Activated CD8-positive, alpha-beta memory T cell treated with anti-CD3 and anti-CD28 coated beads, Interleukin-2, amount 50 U/mL, for 24 hours (primary cell): ENCODE results near the gene ACTR1B.
"Not testable (repeated sequence)": the region's sequence is repeated elsewhere in the genome, so short reads cannot be mapped to it uniquely, and the experiment has no call there.

Source experiments
- DNase-seq: peaks from one replicate; pipeline ENCODE4 v3.0.0-alpha.2; 2020; ENCODE audit errors: extremely low read depth

The ACTR1B gene

DNA sequence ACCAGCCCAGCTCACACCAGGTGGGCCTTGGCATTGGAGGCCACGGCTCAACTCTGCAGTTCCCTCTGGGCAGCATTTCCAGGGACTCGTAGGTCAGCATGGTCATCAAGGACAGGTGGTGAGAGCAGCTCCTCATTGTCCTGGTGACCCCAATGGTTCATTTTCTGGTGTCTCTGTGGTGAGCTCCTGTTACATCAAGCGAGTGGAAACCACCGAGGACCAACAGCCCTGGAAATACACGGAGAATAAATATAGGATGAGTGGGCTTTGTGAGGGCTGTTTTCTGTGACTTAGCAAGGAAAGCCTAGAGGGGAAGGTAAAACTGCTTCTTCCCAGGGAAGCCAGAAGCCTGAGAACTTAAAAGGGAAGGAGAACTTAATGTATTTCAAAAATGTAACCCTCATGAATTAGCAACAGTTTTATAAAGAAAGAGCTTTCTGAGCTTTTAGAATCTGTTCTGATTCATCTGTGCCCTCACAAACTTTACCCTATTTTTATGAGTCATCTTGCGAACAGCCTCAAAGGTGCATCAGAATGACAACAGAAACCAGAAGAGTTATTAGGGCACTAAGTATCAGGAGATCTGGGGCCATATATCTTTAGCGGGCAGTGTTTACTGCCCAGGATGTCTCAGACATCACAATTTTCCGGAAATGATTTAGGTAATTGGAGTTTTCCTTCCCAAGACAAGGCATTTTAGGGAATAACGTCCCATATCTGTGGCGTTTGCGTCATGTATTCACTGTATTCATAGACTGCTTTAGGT is 24.4 kb upstream of the ACTR1B start:
- DNase-seq: no peak

DNA sequence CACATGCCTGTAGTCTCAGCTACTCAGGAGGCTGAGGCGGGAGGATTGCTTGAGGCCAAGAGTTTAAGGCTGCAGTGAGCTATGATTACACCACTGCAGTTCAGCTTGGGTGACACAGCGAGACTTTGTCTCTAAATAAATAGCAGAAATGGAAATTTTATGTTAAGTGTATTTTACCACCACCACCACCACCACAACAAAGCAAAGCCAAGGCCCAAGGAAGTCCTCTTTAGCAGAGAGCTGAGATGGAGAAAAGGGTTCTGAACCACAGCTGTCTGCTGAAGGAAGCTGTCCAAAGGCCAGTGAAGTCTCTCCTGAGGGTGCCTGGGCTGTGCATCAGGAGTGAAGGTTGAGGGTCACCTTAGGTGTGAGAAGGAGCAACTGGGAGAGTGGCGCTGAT is 23.4 kb upstream of the ACTR1B start:
- not testable (repeated sequence) for DNase-seq

DNA sequence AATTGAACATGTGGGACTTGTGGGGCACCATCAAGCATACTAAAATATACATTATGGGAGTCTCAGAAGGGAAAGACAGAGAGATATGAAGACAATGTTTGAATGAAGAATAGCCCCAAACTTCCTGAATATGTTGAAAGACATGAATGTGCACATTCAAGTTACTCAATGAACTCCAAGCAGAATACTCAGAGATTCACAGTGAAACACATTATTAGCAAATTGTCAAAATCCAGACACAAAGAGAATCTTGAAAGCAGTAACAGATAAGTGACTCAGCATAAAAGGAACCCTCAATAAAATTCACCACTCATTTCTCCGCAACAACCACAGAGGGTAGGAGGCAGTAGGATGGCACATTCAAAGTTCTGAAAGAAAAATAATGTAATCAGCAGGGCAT is 14.5 kb upstream of the ACTR1B start:
- no peak for DNase-seq

DNA sequence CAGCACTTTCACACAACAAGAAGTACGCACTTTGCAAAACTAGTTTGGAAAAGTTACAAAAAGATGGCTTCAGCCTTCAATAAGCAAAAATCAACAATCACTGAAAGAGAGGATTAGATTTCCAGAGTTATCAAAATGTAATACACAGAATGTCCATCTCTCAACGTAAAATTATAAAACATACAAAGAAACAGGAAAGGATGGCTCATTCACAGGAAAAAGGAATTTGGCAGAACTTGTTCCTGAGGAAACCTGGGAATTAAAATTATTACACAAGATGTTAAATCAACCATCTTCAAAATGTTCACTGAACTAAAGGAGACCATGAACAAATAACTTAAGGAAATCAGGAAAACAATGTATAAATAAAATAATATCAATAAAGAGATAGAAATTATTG is 13.6 kb upstream of the ACTR1B start:
- no peak for DNase-seq

DNA sequence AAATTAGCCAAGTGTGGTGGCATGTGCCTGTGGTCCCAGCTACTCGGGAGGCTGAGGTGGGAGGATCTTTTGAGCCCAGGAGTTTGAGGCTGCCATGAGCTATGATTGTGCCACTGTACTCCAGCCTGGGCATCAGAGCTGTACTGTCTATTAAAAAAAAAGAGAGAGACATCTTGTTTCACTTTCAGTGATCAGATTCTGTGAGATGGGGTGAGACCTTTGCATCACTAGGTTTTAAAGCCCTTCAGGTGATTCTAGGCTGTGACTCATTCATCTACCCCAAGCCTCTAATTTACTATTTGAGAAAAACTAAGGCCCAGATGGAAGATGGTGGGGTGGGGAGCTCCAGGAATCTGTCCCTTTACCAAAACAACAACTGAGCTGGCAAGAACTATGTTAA is 12.8 kb upstream of the ACTR1B start:
- DNase-seq: no peak

DNA sequence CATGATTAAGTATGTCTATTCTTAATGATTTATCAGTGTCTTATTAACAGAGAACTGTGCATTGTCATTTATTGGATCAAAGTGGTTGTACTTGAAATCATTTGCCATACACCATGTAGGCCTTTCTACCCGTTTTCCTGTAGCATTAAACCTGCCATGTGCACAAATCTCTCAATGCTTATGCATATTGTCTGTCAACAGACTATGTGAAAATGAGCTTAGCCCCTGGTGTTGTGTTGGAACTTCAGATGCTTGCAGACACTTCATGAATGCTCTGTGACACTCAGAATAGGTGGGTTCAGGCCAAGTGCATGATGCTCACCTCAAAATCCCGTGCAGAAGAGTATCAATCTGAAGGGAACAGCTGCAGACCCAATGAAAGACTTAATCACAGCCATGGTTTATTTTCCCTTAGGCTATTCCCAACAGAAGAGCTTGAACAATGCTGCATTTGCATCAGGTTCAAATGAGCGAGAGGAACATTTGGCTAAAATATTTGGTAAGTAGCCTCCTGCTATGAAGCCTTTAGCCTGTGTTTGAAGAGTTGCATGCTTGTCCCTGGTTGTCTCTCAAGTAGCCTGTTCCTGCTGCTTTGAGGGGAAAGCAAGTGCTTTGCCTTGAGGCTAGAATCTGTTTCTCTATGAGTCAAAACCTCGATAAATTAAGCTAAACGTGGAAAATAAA is 11.7 kb upstream of the ACTR1B start:
- no peak for DNase-seq

DNA sequence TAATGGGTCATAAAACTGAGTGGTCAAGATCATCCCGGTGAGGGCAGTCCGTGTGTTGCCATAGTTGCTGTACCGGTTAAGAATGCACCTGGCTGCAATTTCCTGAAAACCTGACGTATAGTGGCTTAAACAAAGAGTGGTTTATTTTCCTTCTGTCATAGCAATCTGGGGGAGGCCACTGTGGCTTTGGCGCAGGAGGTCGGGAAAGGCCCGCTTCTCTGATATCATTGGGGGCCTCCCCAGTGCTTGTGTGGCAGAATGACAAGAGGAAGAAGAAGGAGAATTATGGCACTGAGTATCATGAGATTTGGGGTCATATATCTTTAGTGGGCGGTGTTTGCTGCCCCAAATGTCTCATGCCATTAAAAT is 10.1 kb upstream of the ACTR1B start:
- no peak for DNase-seq

DNA sequence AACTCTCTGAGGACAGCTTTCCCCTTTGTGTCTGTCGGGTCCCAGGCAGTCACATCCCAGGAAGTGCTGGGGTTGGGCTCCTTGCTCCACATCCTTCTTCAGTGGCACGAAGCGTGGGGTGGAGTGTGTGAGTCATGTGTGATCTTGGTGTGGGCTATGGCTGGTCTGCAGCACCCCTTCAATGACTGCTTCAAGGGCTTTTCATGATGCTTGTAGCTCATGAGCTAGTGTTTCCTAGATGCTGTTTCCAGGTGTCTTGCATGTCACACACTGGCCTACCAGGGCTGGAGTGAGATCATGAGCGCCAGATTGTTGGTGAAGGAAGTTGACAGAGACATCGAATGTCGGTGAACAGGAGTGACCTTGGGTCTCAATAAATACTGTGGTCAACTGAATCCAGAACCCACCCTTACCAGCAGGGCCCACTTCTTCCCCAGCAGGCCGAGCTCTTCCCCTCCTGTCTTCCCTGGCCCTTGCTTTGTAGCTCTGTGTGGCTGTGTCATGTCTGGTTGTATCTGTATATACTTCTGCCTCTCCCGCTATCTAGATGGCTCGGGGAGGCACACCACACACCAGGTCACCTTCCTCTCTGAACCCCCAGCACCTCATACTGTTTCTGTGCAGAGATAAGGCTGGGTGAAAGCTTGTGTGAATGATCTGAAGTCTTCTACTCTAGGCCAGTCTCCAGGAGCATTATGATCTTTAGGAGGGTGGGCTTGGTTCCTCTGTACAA is 9.5 kb upstream of the ACTR1B start:
- no peak for DNase-seq

DNA sequence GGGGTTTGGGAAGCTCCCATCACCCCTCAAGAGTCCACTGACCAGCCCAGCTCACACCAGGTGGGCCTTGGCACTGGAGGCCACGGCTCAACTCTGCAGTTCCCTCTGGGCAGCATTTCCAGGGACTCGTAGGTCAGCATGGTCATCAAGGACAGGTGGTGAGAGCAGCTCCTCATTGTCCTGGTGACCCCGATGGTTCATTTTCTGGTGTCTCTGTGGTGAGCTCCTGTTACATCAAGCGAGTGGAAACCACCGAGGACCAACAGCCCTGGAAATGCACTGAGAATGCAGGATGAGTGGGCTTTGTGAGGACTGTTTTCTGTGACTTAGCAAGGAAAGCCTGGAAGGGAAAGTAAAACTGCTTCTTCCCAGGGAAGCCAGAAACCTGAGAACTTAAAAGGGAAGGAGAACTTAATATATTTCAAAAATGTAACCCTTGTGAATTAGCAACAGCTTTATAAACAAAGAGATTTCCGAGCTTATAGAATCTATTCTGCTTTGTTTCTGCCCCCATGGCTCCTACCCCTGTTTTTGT is 8.8 kb upstream of the ACTR1B start:
- not testable (repeated sequence) for DNase-seq

DNA sequence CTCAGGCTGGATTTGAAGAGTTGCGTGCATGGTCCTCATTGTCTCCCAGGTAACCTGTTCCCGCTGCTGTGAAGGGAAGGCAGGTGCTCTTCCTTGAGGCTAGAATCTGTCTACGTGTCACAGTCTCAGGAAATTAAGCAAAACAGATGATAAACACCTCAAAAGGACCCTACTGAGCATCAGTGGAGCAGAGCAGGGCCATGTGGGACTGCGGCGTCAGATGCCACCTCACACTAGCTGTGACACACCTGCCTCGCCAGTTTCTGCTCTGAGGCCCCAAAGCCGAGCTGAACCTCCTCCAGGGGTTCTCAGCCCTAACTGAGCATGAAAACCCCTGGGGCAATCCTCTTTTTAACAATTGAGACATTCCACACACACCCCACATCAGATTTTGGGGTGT is 7.7 kb upstream of the ACTR1B start:
- no peak for DNase-seq

DNA sequence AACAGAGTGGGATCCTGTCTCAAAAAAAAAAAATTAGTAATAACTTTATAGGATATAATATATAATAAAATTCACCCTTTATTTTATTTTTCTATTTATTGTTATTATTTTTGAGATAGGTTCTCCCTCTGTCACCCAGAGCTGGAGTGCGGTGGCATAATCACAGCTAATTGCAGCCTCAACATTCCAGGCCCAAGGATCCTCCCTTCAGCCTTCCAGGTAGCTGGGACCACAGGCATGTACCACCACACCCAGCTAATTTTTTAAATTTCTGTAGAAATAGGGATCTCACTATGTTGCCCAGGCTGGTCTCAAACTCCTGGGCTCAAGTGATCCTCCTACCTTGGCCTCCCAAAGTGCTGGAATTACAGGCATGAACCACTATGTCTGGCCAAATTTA is 6.6 kb upstream of the ACTR1B start:
- DNase-seq: no peak

DNA sequence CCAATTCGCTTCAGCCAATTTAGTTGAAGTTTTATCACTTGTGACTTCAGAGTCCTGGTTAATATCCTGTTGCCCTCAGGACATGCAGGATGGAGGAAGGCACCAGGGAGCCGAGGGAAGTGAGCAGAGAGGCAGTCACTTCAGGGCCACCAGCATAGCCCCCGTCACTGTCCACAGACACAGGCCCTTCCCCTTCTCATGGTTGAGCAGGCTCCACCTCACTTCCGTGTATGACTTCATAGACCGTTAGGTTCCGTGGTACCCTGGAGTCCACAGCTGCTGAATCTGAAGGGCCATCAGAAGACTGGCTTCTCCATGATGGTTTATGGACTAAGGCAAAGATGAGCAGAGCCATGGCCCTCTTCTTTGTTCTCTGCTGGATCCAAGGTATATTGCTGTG is 5.6 kb upstream of the ACTR1B start, which contains the start of gene C2orf92:
Gene C2orf92 (plus strand): TSS at position 266 of the 400 bp plus-strand sequence. CDS start 76 bp downstream, at position 342.
- no peak for DNase-seq

DNA sequence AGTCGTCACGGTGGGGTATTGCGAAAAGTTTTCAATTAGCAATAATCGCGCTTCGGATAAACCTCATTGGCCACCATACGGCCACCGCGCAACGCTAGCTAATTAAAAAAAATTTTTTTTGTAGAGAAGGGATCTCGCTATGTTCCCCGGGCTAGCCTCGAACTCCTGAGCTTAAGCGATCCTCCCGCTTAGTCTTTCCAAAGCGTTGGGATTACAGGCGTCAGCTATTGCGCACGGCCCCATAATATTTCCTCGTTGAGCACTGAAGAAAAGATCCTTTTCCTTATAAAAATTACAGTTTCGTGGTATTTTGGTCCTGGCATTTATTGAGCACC is 759 bp upstream of the ACTR1B start:
- DNase-seq: no peak

DNA sequence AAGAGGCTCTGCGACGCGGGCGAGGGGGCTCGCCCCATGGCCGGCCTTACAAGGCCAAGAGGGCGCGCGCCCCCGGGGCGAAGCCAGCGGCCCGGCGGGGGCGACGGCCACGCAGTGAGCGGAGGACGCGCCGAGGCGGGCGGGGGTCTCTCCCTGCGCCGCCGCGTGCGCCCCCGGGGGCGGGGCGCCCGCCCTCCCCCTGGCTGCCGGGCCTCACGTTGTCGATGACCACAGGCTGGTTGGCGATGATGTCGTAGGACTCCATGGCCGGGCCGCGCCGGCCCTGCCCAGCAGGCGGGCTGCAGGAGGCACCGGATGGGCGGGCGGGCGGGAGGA is 250 bp downstream of the ACTR1B start:
- no peak for DNase-seq

DNA sequence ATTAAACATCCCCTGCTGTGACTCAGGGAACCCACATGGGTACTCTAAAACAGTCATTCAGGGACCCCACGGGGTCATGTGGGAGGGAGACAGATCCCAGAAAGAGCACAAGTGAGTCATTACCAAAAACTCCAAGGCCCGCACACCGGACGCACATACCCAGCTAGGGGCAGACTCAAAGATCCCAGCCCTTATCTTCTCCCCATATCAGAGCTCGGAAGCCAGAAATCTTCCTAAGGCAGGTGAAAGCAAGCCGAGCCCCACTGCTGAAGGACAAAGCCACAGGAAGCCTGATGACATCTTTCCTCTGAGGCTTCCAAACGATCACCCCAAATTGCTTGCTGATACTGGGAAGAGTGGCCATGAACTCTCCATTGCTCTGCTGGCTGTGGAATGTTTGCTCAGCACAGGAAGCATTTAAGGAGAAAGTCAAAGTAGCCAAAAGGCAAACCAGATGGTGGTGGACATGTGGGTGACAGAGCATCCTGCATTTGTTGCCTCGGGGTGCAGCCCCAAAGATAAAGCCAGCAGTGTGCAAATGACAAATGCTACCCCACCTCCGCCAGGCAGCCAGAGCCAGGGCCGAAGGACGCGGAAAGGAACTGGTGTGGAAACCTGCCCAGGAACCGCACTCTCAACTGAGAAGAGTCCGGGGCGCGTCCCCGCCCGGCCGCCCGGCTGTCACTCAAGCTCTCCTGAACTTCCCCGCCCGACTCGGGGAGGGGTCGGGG is 784 bp downstream of the ACTR1B start:
- peak; percentile 73 for DNase-seq

DNA sequence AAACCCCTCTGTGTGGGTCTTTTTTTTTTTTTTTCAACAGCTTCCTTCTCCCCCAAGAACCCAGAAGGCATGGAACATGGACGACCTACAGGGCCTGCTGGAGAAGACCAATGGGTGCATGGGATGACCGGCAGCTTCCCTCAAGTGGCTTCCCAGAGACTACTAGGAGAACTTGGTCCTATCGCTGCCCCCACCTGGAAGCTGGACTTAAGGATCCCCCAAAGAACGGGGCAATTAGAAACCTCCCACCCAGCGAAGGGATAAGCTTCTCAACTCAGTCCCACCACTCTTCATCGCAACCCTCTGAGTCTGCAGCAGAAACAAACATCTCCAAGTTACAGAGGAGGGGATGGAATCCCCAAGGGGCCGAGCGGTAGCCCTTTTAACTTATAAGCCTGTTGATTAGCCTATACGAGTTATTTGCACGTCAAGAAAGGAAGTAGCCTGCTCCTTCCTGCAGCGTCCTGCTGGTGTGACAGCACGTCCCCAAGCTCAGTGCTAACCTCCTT is 1.4 kb downstream of the ACTR1B start:
- no peak for DNase-seq

DNA sequence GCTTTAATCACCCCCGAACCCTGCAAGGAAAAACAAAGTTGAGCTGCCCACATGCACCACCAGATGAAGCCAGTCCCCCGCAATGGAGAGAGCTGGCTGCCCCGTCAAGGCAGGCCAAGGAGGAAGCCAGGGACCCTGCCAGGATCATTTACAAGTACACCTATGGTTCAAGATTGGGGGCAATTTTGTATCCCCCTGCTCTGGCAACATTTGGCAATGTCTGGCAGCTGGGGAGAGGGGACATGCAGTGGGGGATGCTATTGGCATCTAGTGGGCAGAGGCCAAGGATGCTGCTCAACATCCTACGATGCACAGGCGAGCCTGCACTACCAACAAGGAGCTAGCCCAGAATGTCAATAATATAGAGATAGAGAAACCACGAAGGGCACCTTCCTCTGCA is 1.9 kb downstream of the ACTR1B start:
- no peak for DNase-seq

DNA sequence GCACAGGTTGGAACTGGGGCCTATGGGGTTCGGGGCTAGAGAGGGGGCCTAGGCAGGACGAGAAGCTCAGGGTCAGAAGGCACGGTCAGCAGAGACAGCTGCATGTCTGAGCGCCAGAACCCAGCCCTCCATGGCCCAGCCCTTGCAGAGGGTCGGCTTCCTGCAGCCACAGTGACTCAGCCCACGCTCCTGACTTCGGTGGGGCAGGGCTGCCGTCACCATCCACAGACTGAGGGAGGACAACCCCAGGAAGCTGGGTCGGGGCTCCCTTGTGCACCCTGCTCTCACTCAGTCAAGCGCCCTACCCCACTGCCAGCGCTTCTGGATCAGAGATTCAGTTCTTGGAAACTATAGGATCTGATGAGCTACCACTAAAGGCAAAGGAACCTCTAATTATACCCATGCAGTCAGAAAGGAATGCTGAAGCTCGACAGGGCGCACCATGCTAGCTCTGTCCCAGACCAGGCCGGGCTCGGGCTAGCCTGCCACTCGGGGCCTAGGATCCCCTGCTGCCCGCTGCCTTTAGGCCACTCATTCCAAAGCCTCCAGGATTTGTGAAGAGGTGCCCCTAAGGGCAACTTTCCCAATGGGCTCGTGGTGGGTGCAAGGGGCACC is 3.0 kb downstream of the ACTR1B start:
- no peak for DNase-seq

DNA sequence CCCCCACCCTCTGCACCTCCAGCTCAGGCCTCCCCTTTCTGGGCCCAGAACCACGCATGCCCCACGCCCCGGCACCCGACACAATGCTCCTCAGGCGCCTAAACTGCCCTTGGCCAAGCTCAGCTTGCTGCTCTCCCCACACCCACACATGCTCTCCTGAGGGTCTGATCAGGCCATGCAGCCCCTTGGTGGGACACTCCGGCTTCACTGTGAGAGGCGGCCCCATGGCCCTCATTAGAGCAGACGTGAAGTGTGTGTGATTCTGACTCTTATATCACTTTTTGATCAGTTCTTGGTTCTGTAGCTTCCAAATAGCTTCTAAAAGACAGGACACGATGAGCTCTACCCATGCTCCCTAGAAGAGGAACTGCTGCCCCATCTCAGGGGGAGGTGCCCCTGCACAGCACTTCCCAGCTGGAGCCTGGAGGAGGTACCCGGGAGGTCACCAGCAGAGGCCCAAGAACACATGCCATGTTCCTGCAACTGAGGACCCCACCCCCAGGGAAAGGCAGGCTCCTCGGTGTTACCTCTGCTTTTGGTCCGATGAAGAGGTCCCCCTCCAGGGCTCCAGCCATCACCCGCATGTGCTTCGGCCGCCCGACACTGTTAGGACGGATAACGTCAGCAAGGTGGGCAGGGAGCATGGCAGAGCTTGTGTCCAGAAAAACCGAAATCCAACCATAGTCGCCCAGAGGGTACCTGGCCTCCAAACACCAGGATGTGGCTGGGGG is 3.6 kb downstream of the ACTR1B start:
- no peak for DNase-seq

DNA sequence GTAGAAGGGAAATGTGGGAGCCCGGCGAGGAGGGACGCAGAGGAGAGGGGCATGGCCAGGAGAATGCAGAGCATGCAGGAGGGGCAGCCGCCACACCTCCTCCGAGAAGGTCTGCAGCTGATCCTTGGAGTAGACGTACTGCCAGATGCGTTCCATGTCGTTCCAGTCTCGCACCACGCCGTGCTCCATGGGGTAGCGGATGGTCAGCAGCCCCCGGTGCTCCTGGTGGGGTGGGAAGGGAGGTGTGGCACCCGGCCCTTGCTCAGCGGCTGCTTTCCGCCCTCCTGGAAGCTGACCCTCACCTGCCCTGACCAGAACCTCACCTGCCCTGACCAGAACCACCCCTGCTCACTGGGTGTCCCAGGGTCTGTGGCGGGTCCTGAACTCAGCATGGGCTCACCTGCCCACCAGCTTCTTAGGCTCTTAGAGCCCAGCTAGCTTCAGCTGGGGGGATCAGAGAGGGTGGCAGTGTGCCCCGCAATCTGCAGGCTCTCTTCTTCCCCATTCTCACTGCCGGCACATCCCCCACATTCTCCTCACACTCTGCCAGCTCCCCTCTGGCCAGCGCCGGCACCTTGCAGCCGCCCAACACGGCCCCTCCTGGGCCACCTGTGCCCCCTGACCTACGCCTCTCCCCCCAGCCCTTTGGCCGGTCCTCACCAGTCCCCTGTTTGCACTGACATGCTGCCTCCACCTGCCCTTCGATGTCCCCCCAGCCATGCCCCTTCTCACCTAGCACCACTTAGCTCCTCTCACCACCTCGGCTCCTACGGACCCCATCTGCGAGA is 4.4 kb downstream of the ACTR1B start:
- no peak for DNase-seq
